Measurements from ENCODE around the gene FOXL1.

The FOXL1 gene

GRCh38 chr16:86550281-86550680 is 28.1 kb upstream of the FOXL1 start:
- DNase-seq (ENCODE audit: low read depth): no peak

DNA sequence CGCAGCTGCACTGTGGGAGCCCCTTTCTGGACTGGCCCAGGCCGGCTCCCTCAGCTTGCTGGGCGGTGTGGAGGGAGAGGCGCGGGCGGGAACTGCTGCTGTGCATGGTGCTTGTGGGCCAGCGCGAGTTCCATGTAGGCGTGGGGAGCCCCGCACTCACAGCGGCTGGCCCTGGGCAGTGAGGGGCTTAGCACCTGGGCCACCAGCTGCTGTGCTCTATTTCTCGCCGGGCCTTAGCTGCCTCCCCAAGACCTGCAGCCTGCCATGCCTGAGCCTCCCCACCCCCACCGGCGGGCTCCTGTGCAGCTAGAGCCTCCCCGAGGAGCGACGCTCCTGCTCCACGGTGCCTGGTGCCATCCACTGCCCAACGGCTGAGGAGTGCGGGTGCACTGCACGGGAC is 25.0 kb upstream of the FOXL1 start:
- Histone ChIP-seq H3K9me3 (ENCODE audit: control insufficient read depth, low read length) (no peaks in the 10 kb centered on the region), H3K9ac (ENCODE audit: low read length) (no peak overlapping the region), H3K4me1 (ENCODE audit: control insufficient read depth, insufficient read depth, low read length) (peaks cover 12% of the 10 kb centered on the region), H3K4me3 (ENCODE audit: low read length) (no peak overlapping the region), H3K36me3 (ENCODE audit: control insufficient read depth, insufficient read depth, low read length, severe bottlenecking) (peaks cover 30% of the 10 kb centered on the region), H3K27me3 (replicated peaks; ENCODE audit: control insufficient read depth, insufficient read depth, low read length) (no peaks in the 10 kb centered on the region)
- no peak for DNase-seq (ENCODE audit: low read depth)

More at GRCh38 chr16:86550281-86550680, 28.1 kb upstream of the FOXL1 start:
- Histone ChIP-seq H3K27me3 (replicated peaks; ENCODE audit: control insufficient read depth, insufficient read depth, low read length) (no peaks in the 10 kb centered on the region), H3K4me1 (ENCODE audit: control insufficient read depth, insufficient read depth, low read length) (peaks cover 5% of the 10 kb centered on the region), H3K36me3 (ENCODE audit: control insufficient read depth, insufficient read depth, low read length, severe bottlenecking) (peaks cover 53% of the 10 kb centered on the region), H3K4me3 (ENCODE audit: low read length) (no peak overlapping the region), H3K9ac (ENCODE audit: low read length) (no peak overlapping the region), H3K9me3 (ENCODE audit: control insufficient read depth, low read length) (no peaks in the 10 kb centered on the region)

GRCh38 chr16:86554599-86554916 is 23.8 kb upstream of the FOXL1 start:
- peaks cover 7% of the 10 kb centered on the region for H3K27me3 ChIP-seq (replicated peaks; ENCODE audit: control insufficient read depth, insufficient read depth, low read length)
- peak overlapping the region; percentile 93 for H3K9ac ChIP-seq (ENCODE audit: low read length)
- H3K9me3 ChIP-seq (ENCODE audit: control insufficient read depth, low read length): no peaks in the 10 kb centered on the region
- DNase-seq (ENCODE audit: low read depth): peak; percentile 36
- H3K4me1 ChIP-seq (ENCODE audit: control insufficient read depth, insufficient read depth, low read length): peaks cover 12% of the 10 kb centered on the region
- peaks cover 24% of the 10 kb centered on the region for H3K36me3 ChIP-seq (ENCODE audit: control insufficient read depth, insufficient read depth, low read length, severe bottlenecking)
- peak overlapping the region; percentile 94 for H3K4me3 ChIP-seq (ENCODE audit: low read length)

- H3K27me3 ChIP-seq (replicated peaks; ENCODE audit: control insufficient read depth, insufficient read depth, low read length): peaks cover 7% of the 10 kb centered on the region
- H3K4me3 ChIP-seq (ENCODE audit: low read length): peak within 1 kb of the TSS; percentile 94
- H3K9me3 ChIP-seq (ENCODE audit: control insufficient read depth, low read length): no peaks in the 10 kb centered on the region
- peaks cover 18% of the 10 kb centered on the region for H3K36me3 ChIP-seq (ENCODE audit: control insufficient read depth, insufficient read depth, low read length, severe bottlenecking)
- H3K9ac ChIP-seq (ENCODE audit: low read length): peak within 1 kb of the TSS; percentile 93
- DNase-seq (ENCODE audit: low read depth): peak; percentile 96
- peaks cover 12% of the 10 kb centered on the region for H3K4me1 ChIP-seq (ENCODE audit: control insufficient read depth, insufficient read depth, low read length)
Observed at GRCh38 chr16:86554917-86555703, 23.2 kb upstream of the FOXL1 start, which contains the start of gene MTHFSD. Gene MTHFSD (minus strand): TSS chr16:86555235. CDS start chr16:86555184, 51 bp downstream.

GRCh38 chr16:86555704-86556075 is 22.7 kb upstream of the FOXL1 start:
- DNase-seq (ENCODE audit: low read depth): no peak
- Histone ChIP-seq H3K4me3 (ENCODE audit: low read length) (peak overlapping the region; percentile 94), H3K36me3 (ENCODE audit: control insufficient read depth, insufficient read depth, low read length, severe bottlenecking) (peaks cover 16% of the 10 kb centered on the region), H3K9me3 (ENCODE audit: control insufficient read depth, low read length) (no peaks in the 10 kb centered on the region), H3K9ac (ENCODE audit: low read length) (peak overlapping the region; percentile 93), H3K27me3 (replicated peaks; ENCODE audit: control insufficient read depth, insufficient read depth, low read length) (peaks cover 7% of the 10 kb centered on the region), H3K4me1 (ENCODE audit: control insufficient read depth, insufficient read depth, low read length) (peaks cover 12% of the 10 kb centered on the region)

DNA sequence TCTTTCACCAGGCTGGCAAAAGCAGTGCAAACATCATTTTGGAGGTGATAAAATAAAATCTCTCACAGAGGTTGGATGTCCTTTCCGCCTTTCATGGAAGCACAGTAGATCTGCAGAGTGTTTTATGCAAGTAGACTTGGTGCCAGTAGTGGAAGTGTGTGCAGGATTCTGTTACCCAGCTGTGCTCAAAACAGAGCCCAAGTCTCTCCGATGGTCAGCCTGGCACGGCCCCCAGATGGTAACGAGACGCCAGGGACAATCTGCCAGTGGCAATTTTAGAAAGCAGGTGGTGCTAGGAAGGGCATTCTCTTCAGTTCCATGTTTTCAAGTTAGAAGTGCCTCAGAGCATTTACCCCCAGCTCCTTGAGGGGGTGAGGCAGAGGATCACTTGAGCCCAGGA is 21.8 kb upstream of the FOXL1 start:
- H3K4me1 ChIP-seq (ENCODE audit: control insufficient read depth, insufficient read depth, low read length): peaks cover 12% of the 10 kb centered on the region
- H3K27me3 ChIP-seq (replicated peaks; ENCODE audit: control insufficient read depth, insufficient read depth, low read length): peaks cover 13% of the 10 kb centered on the region
- DNase-seq (ENCODE audit: low read depth): no peak
- peaks cover 7% of the 10 kb centered on the region for H3K36me3 ChIP-seq (ENCODE audit: control insufficient read depth, insufficient read depth, low read length, severe bottlenecking)
- no peak overlapping the region for H3K9ac ChIP-seq (ENCODE audit: low read length)
- H3K9me3 ChIP-seq (ENCODE audit: control insufficient read depth, low read length): no peaks in the 10 kb centered on the region
- H3K4me3 ChIP-seq (ENCODE audit: low read length): no peak overlapping the region

GRCh38 chr16:86557587-86557986 is 20.8 kb upstream of the FOXL1 start:
- H3K36me3 ChIP-seq (ENCODE audit: control insufficient read depth, insufficient read depth, low read length, severe bottlenecking): no peaks in the 10 kb centered on the region
- peaks cover 12% of the 10 kb centered on the region for H3K4me1 ChIP-seq (ENCODE audit: control insufficient read depth, insufficient read depth, low read length)
- no peak overlapping the region for H3K4me3 ChIP-seq (ENCODE audit: low read length)
- DNase-seq (ENCODE audit: low read depth): no peak
- H3K27me3 ChIP-seq (replicated peaks; ENCODE audit: control insufficient read depth, insufficient read depth, low read length): peaks cover 13% of the 10 kb centered on the region
- no peak overlapping the region for H3K9ac ChIP-seq (ENCODE audit: low read length)
- no peaks in the 10 kb centered on the region for H3K9me3 ChIP-seq (ENCODE audit: control insufficient read depth, low read length)

DNA sequence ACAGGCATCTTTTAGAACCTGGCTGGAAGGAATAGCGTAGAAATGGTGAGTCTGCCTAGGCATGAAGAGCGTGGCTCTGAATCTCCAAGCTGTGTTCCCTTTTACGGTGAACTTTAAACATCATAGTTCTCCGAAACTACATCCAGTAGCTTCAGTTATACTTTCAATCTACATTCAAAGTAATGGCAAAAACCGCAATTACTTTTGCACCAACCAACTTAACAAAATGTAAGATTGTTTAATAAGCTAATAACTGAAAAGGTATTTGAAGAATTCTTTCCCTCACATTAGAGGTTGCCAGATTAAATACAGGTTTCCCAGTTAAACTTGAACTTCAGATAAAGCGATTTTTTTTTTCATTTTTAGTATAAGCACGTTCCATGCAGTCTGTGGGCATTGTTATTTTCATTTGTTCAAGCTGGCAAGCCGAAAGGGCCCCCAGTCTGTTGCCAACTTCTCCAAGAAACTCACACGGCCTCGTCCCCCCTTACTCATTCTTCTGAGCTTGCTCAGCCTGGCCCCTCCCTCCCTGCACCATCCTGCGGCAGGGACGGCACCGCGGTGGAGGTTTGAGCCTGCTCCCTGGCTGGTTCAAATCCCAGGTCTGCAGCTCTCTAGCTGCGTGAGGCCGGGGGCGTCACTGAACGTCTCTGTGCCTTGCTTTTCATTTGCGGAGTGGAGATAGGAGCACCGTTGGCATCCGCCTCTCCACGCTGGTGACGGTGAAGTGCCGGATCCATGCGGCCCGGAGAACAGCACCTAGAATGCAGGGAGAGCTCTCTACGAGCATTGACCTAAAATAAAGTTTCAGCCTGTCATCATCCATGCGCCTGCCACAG is 19.8 kb upstream of the FOXL1 start:
- peaks cover 17% of the 10 kb centered on the region for H3K4me1 ChIP-seq (ENCODE audit: control insufficient read depth, insufficient read depth, low read length)
- H3K9ac ChIP-seq (ENCODE audit: low read length): no peak overlapping the region
- peaks cover 15% of the 10 kb centered on the region for H3K27me3 ChIP-seq (replicated peaks; ENCODE audit: control insufficient read depth, insufficient read depth, low read length)
- no peaks in the 10 kb centered on the region for H3K36me3 ChIP-seq (ENCODE audit: control insufficient read depth, insufficient read depth, low read length, severe bottlenecking)
- H3K4me3 ChIP-seq (ENCODE audit: low read length): no peak overlapping the region
- DNase-seq (ENCODE audit: low read depth): no peak
- H3K9me3 ChIP-seq (ENCODE audit: control insufficient read depth, low read length): no peaks in the 10 kb centered on the region

DNA sequence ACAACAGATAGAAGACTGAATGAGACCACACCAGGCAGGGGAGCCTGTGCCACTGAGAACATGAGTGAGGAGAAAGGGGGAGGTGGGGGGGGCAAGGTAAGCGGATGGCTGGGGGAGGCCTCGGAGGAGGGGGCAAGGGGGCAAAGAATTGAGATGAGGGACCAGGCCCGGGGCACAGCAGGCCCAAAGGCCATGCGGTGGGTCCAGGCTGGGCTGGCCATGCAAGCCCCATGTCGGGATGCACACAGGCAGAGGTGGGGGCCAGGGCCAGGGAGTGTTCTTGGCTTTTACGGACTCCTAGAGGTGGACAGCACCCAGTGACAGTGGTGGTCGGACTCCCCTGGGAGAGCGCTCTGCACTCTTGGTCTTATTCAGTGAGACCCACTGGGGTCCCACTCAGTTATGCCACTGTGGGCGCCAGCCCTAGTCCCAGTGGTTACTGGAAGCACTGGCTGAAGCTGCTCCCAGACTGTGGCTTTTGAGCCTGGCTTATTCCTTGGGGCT is 18.5 kb upstream of the FOXL1 start:
- peaks cover 15% of the 10 kb centered on the region for H3K27me3 ChIP-seq (replicated peaks; ENCODE audit: control insufficient read depth, insufficient read depth, low read length)
- H3K4me3 ChIP-seq (ENCODE audit: low read length): no peak overlapping the region
- peaks cover 13% of the 10 kb centered on the region for H3K4me1 ChIP-seq (ENCODE audit: control insufficient read depth, insufficient read depth, low read length)
- no peaks in the 10 kb centered on the region for H3K9me3 ChIP-seq (ENCODE audit: control insufficient read depth, low read length)
- H3K36me3 ChIP-seq (ENCODE audit: control insufficient read depth, insufficient read depth, low read length, severe bottlenecking): no peaks in the 10 kb centered on the region
- DNase-seq (ENCODE audit: low read depth): no peak
- no peak overlapping the region for H3K9ac ChIP-seq (ENCODE audit: low read length)

GRCh38 chr16:86562356-86562755 is 16.0 kb upstream of the FOXL1 start:
- peaks cover 9% of the 10 kb centered on the region for H3K4me1 ChIP-seq (ENCODE audit: control insufficient read depth, insufficient read depth, low read length)
- H3K4me3 ChIP-seq (ENCODE audit: low read length): no peak overlapping the region
- DNase-seq (ENCODE audit: low read depth): no peak
- peaks cover 15% of the 10 kb centered on the region for H3K27me3 ChIP-seq (replicated peaks; ENCODE audit: control insufficient read depth, insufficient read depth, low read length)
- H3K9me3 ChIP-seq (ENCODE audit: control insufficient read depth, low read length): no peaks in the 10 kb centered on the region
- no peak overlapping the region for H3K9ac ChIP-seq (ENCODE audit: low read length)
- H3K36me3 ChIP-seq (ENCODE audit: control insufficient read depth, insufficient read depth, low read length, severe bottlenecking): no peaks in the 10 kb centered on the region

Measured in adipocyte (in vitro differentiated cells).